Neural progenitor cell (in vitro differentiated cells): ENCODE measurements around the gene FOXL3. TPM values are rescaled to one million over a fixed set of nuclear protein-coding genes. Genes with fewer than 3 reads are reported as not detected.

Source experiments
- DNase-seq: peaks from one replicate; pipeline ENCODE4 v3.0.0-alpha.2; 2016; ENCODE audit warnings: low spot score
- H2AFZ ChIP-seq: fragments of 200-600 bp; sonication (generic); replicated peaks from 2 replicates; pipeline ENCODE4 v1.6.1; 2016; ENCODE audit warnings: antibody characterized with exemption
- H3F3A ChIP-seq: fragments of 200-600 bp; sonication (generic); 2 replicates; pipeline ENCODE4 v1.6.1; 2016; ENCODE audit warnings: antibody characterized with exemption, low read depth
- H3K27ac ChIP-seq: fragments of 200-600 bp; sonication (generic); 2 replicates; pipeline ENCODE4 v1.5.1; 2016; ENCODE audit warnings: mild to moderate bottlenecking
- H3K27me3 ChIP-seq: fragments of 200-600 bp; sonication (generic); 2 replicates; pipeline ENCODE4 v1.6.1; 2016; ENCODE audit warnings: mild to moderate bottlenecking, moderate library complexity
- H3K36me3 ChIP-seq: fragments of 200-600 bp; sonication (generic); 2 replicates; pipeline ENCODE4 v1.5.1; 2016
- H3K4me1 ChIP-seq: fragments of 200-600 bp; sonication (generic); 2 replicates; pipeline ENCODE4 v1.6.1; 2016; ENCODE audit warnings: mixed run types
- H3K4me2 ChIP-seq: fragments of 200-600 bp; sonication (generic); 2 replicates; pipeline ENCODE4 v1.6.1; 2016
- H3K4me3 ChIP-seq: fragments of 200-600 bp; sonication (generic); 2 replicates; pipeline ENCODE4 v1.5.1; 2016
- H3K79me2 ChIP-seq: fragments of 200-600 bp; sonication (generic); 2 replicates; pipeline ENCODE4 v1.6.1; 2016; ENCODE audit warnings: low read depth
- H3K9ac ChIP-seq: fragments of 200-600 bp; sonication (generic); 2 replicates; pipeline ENCODE4 v1.6.1; 2016
- H3K9me3 ChIP-seq: fragments of 200-600 bp; sonication (generic); 2 replicates; pipeline ENCODE4 v1.5.1; 2016; ENCODE audit warnings: low read depth
- H4K20me1 ChIP-seq: fragments of 200-600 bp; sonication (generic); 2 replicates; pipeline ENCODE4 v1.6.1; 2016; ENCODE audit warnings: low read depth
- H3K27ac Mint-ChIP-seq: 3 replicates; pipeline ENCODE4 v1.8.0; 2021; ENCODE audit warnings: mixed read lengths
- H3K27me3 Mint-ChIP-seq: 2 replicates; pipeline ENCODE4 v1.8.0; 2022; ENCODE audit warnings: low read depth, mild to moderate bottlenecking, inconsistent platforms, moderate library complexity, mixed read lengths; ENCODE audit not compliant: insufficient read depth
- H3K36me3 Mint-ChIP-seq: 3 replicates; pipeline ENCODE4 v1.8.0; 2021; ENCODE audit warnings: mixed read lengths
- H3K4me1 Mint-ChIP-seq: 3 replicates; pipeline ENCODE4 v1.8.0; 2021; ENCODE audit warnings: mixed read lengths
- H3K4me3 Mint-ChIP-seq: 3 replicates; pipeline ENCODE4 v1.8.0; 2021; ENCODE audit warnings: mild to moderate bottlenecking, moderate library complexity, mixed read lengths
- H3K9me3 Mint-ChIP-seq: 3 replicates; pipeline ENCODE4 v1.8.0; 2020; ENCODE audit warnings: mixed read lengths
- EZH2 ChIP-seq: fragments of 200-600 bp; sonication (generic); IDR thresholded peaks from 2 replicates; pipeline ENCODE4 v1.6.1; 2017; ENCODE audit warnings: antibody characterized with exemption, mild to moderate bottlenecking, moderate library complexity
- EZH2phosphoT487 ChIP-seq: fragments of 200-600 bp; sonication (generic); IDR thresholded peaks from 2 replicates; pipeline ENCODE4 v1.6.1; 2017; ENCODE audit warnings: antibody characterized with exemption
- total RNA-seq: library from RNA; depleted of rRNA; stranded (reverse); fragments of >200 nt; gene quantifications from 2 replicates; pipeline ENCODE4 v1.2.3, GENCODE V29; 2015; ENCODE audit warnings: low replicate concordance
- TF ChIP-seq, protein P1 (sequence below): fragments of 200-600 bp; sonication (generic); IDR thresholded peaks from 2 replicates; pipeline ENCODE4 v1.5.1; 2017; ENCODE audit warnings: antibody characterized with exemption, mild to moderate bottlenecking

Gene FOXL3
- total RNA-seq, 1 donor from 2014 or later: not detected

DNA sequence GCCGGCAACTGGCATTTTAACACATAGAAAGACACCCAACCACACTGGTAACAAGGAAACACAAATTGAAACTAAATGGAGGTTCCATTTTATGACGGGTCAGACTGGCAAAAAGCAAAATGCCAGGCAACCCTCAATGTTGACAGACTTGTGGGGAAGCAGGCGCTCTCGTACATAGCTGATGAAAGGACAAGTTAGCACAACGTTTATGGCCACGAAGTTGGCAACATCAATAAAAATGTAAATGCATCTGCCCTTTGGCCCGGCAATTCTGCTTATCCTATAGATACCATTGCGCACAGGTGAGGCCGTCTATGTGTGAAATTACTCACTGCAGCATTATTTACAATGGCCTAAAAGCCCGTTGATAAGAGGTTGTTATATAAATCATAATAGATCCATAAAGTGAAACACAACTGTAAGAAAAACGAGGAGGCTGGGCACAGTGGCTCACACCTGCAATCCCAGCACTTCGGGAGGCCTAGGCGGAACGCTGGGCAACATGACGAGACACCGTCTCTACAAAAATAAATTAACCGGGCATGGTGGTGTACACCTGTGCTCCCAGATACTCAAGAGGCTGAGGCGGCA, 39.8 kb downstream of the FOXL3 start:
- Mint-ChIP-seq H3K36me3 (peaks cover under 1% of the 10 kb centered on the region), H3K4me3 (no peak overlapping the region), H3K4me1 (peaks cover 23% of the 10 kb centered on the region), H3K27ac (no peak overlapping the region), H3K9me3 (peaks cover 5% of the 10 kb centered on the region), H3K27me3 (peaks cover 34% of the 10 kb centered on the region)
- H3K9ac ChIP-seq: no peak overlapping the region
- TF ChIP-seq, protein P1, sequence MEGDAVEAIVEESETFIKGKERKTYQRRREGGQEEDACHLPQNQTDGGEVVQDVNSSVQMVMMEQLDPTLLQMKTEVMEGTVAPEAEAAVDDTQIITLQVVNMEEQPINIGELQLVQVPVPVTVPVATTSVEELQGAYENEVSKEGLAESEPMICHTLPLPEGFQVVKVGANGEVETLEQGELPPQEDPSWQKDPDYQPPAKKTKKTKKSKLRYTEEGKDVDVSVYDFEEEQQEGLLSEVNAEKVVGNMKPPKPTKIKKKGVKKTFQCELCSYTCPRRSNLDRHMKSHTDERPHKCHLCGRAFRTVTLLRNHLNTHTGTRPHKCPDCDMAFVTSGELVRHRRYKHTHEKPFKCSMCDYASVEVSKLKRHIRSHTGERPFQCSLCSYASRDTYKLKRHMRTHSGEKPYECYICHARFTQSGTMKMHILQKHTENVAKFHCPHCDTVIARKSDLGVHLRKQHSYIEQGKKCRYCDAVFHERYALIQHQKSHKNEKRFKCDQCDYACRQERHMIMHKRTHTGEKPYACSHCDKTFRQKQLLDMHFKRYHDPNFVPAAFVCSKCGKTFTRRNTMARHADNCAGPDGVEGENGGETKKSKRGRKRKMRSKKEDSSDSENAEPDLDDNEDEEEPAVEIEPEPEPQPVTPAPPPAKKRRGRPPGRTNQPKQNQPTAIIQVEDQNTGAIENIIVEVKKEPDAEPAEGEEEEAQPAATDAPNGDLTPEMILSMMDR: no peak
- TF ChIP-seq EZH2phosphoT487 (no peak), EZH2 (no peak)
- DNase-seq: no peak
- no peak overlapping the region for H3K27ac ChIP-seq
- H3K79me2 ChIP-seq: no peaks in the 10 kb centered on the region
- no peak overlapping the region for H3K4me3 ChIP-seq
- peaks cover 17% of the 10 kb centered on the region for H3F3A ChIP-seq
- no peaks in the 10 kb centered on the region for H3K9me3 ChIP-seq
- peaks cover 6% of the 10 kb centered on the region for H3K4me1 ChIP-seq
- no peak overlapping the region for H2AFZ ChIP-seq
- no peaks in the 10 kb centered on the region for H3K36me3 ChIP-seq
- no peak overlapping the region for H3K4me2 ChIP-seq
- no peaks in the 10 kb centered on the region for H3K27me3 ChIP-seq
- H4K20me1 ChIP-seq: no peaks in the 10 kb centered on the region

DNA sequence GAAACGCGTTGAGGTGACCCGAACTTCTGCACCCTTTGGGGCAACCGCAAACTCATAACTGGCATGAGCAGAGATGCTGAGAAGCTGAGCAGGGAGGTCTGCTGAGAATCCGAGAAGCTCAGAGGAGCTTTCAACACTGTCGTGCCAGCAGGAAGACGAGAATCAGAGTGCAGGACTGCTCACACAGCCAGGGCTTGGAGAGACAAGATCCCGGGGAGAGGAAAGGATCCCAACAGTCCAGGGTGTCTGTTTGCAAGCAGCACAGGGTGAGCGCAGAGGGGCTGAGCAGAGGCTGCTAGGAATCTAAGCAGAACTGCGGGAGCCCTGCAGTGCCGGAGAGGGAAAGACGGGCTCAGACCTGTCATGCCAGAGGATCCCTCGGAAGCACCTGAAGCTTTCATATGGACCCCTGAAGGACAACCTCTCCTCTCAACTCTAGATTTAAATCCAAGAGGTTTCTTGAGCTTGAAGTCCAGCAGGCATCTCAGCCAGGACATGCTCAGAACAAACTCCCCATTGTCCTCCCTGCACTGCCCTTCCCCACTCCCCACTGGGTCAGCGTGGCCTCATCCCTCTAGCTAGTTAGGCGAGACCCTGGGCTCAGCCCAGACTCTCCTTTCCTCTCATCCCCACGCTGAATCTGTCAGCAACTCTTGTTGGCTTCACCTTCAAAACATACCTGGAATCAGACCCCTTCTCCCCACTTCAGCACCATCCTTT, 40.7 kb downstream of the FOXL3 start:
- H3K9me3 Mint-ChIP-seq: peaks cover 9% of the 10 kb centered on the region
- Histone ChIP-seq H3K27me3 (no peaks in the 10 kb centered on the region), H3K36me3 (no peaks in the 10 kb centered on the region), H3K4me1 (peaks cover 6% of the 10 kb centered on the region), H2AFZ (no peak overlapping the region), H3K9me3 (no peaks in the 10 kb centered on the region), H3K4me2 (no peak overlapping the region), H3K4me3 (no peak overlapping the region), H3F3A (peaks cover 24% of the 10 kb centered on the region), H3K79me2 (no peaks in the 10 kb centered on the region), H4K20me1 (no peaks in the 10 kb centered on the region), H3K9ac (no peak overlapping the region), H3K27ac (no peak overlapping the region)
- H3K27me3 Mint-ChIP-seq: peaks cover 34% of the 10 kb centered on the region
- DNase-seq: no peak
- H3K36me3 Mint-ChIP-seq: peaks cover 2% of the 10 kb centered on the region
- peaks cover 27% of the 10 kb centered on the region for H3K4me1 Mint-ChIP-seq
- peak overlapping the region; percentile 47 for H3K4me3 Mint-ChIP-seq
- TF ChIP-seq, protein P1: no peak
- TF ChIP-seq EZH2 (no peak), EZH2phosphoT487 (no peak)
- peak overlapping the region; percentile 53 for H3K27ac Mint-ChIP-seq

DNA sequence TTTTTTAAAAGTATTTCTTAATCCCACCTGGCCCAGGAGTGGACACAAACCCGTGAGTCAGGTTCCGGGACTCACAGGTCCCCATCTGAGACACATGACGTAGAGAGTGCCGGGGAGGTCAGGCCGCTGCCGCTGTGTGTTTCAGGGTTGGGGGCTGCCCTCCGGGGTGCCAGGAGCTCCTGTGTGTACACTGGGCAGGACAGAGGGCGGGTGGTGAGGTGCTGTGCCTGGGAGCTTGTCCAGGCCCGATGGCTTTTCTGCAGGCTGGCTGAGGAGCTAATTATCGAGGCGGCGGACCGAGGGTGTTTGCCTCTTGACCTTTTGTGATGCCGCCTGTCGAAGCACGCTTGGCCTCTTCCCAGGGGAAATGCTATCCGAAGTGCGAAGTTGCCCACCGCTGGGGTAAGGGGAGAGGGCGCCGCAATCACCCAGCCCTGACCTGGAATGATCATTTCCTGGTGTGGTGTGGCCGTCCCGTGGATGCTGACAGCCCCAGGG, 42.1 kb downstream of the FOXL3 start:
- H3K27ac ChIP-seq: no peak overlapping the region
- H3K36me3 ChIP-seq: no peaks in the 10 kb centered on the region
- H2AFZ ChIP-seq: no peak overlapping the region
- Mint-ChIP-seq H3K27me3 (peaks cover 29% of the 10 kb centered on the region), H3K36me3 (peaks cover 2% of the 10 kb centered on the region), H3K27ac (no peak overlapping the region), H3K9me3 (peaks cover 9% of the 10 kb centered on the region), H3K4me1 (peaks cover 27% of the 10 kb centered on the region), H3K4me3 (peak overlapping the region; percentile 74)
- H3K4me3 ChIP-seq: no peak overlapping the region
- peaks cover 24% of the 10 kb centered on the region for H3F3A ChIP-seq
- H3K4me2 ChIP-seq: no peak overlapping the region
- no peak overlapping the region for H3K9ac ChIP-seq
- TF ChIP-seq EZH2phosphoT487 (no peak), EZH2 (no peak)
- TF ChIP-seq, protein P1: no peak
- peaks cover 6% of the 10 kb centered on the region for H3K4me1 ChIP-seq
- H3K9me3 ChIP-seq: no peaks in the 10 kb centered on the region
- no peaks in the 10 kb centered on the region for H4K20me1 ChIP-seq
- H3K79me2 ChIP-seq: no peaks in the 10 kb centered on the region
- DNase-seq: peak; percentile 32
- no peaks in the 10 kb centered on the region for H3K27me3 ChIP-seq
